Measurements from ENCODE around the gene CBLN4. TPM values are rescaled to one million over a fixed set of nuclear protein-coding genes. Genes with fewer than 3 reads are reported as not detected.

CBLN4 gene
- total RNA-seq, 1 experiment from 2014 or later = not detected

DNA sequence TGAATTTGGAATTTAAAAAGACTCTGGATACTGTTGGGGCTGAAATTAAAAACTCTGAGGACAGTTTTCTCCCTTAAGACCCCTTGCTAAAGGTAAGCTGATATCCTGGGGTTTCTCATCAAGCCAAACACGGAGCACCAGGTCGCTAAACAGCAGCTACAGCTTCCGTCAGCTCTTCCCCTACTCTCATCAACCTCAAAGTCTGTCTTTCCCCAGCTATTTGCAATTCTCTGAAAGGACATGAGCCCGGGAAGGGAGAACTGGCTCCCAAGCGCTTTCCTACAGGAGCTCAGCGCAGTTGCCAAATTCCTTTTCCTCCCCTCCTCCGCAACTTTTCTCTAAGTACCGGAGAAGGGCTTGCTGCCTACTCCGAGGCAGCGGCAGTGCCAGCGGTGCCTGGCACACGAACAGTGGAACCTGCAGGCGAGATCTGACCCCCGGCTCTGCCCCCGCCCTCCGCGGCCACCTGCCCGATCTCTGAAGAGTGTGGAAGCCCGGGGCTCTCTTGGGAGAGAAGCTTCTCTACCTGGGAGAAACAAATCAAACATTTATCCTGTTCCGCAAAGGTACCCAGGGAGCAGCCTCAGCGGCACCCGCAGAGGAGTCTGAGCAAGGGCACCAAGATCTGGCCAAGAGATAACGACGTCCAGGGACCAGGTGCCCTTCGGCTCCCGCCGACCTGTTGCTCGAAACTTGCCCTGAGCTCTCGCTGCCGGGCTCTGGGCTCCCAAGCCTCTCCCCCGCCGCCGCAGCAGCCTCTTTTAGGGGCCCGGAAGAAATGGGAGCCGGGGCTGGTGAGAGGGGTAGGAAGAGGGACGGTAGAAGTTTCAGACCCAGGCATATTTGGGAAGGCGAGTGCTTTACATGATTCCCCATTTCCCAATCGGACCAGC lies 2.2 kb downstream of the CBLN4 start:
- Histone ChIP-seq H3K79me2 (ENCODE audit: insufficient read depth, low read length) (no peaks in the 10 kb centered on the region), H3K27me3 (ENCODE audit: insufficient read depth, low read length) (no peaks in the 10 kb centered on the region), H3K4me3 (replicated peaks in 1 of 2; ENCODE audit: low read depth in 1 of 2, low read length in 2 of 2) (no peak overlapping the region), H3K9ac (ENCODE audit: low read length) (no peak overlapping the region), H3K27ac (ENCODE audit: low read depth, low read length) (no peak overlapping the region), H4K20me1 (ENCODE audit: insufficient read depth) (no peaks in the 10 kb centered on the region), H3K36me3 (ENCODE audit: control insufficient read depth in 1 of 2, insufficient read depth in 2 of 2, low read length in 2 of 2) (no peaks in the 10 kb centered on the region), H2AFZ (ENCODE audit: low read depth, low read length, poor library complexity, severe bottlenecking) (no peak overlapping the region), H3K9me2 (ENCODE audit: insufficient read depth) (no peaks in the 10 kb centered on the region), H3K4me1 (ENCODE audit: control insufficient read depth in 1 of 2, insufficient read depth in 2 of 2, low read length in 2 of 2) (no peaks in the 10 kb centered on the region), H3K9me3 (ENCODE audit: control insufficient read depth in 1 of 2, insufficient read depth in 1 of 2, low read depth in 1 of 2, low read length in 2 of 2) (peaks cover 14 to 15% of the 10 kb centered on the region in 2 experiments; a peak in 2 of 4 replicates), H3K4me2 (ENCODE audit: low read length) (no peak overlapping the region)
- intact Hi-C loops (cut with micrococcal nuclease) = no loop called here
- ATAC-seq (no peak), DNase-seq (ENCODE audit: low read depth, low spot score) (no peak)
- TF ChIP-seq ZNF274 (IDR thresholded peaks at IDR 0.05; ENCODE audit: low read depth, low read length) (no peak), EZH2 (IDR thresholded peaks at IDR 0.05) (no peak), CEBPB (IDR thresholded peaks at IDR 0.05; ENCODE audit: low read depth) (no peak), FOSL1 (IDR thresholded peaks at IDR 0.05; ENCODE audit: low read depth) (no peak), ELF1 (IDR thresholded peaks at IDR 0.05; ENCODE audit: borderline replicate concordance, low read depth) (no peak), SP1 (IDR thresholded peaks at IDR 0.05; ENCODE audit: low read depth) (no peak)
- POLR2A ChIA-PET = no interaction called here
- RAD21 ChIA-PET (ENCODE audit: low non-redundant PET in 1 of 2, low total read pairs in 2 of 2, uncharacterized antibody in 2 of 2, unreplicated experiment in 2 of 2) = no interaction called here
- no TSS peak for BruUV-seq (replicated peaks)
- CTCF ChIA-PET = no interaction called here

DNA sequence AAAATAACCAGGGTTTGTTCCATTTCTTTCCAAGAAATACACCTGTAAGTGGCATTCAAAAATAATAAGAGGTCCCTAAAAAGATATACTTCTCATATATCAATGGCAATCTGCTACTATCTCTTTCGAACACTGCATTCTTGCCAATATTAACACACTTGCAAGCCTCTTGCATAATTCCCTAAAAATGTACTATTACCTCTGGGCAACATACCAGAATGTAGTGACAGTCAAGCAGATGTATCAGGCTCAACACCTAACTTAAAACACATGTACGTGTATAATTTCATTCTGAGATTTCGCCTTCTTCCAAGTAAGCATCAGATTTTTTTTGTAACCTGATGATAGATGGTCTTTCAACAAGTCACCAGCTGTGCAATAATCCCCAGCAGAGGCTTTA lies 3.4 kb downstream of the CBLN4 start:
- no peaks in the 10 kb centered on the region for H3K27me3 ChIP-seq (ENCODE audit: insufficient read depth, low read length)
- no peak overlapping the region for H3K9ac ChIP-seq (ENCODE audit: low read length)
- ChIA-PET POLR2A (no interaction called here), RAD21 (ENCODE audit: low non-redundant PET in 1 of 2, low total read pairs in 2 of 2, uncharacterized antibody in 2 of 2, unreplicated experiment in 2 of 2) (no interaction called here), CTCF (no interaction called here)
- no peaks in the 10 kb centered on the region for H3K79me2 ChIP-seq (ENCODE audit: insufficient read depth, low read length)
- no peaks in the 10 kb centered on the region for H3K36me3 ChIP-seq (ENCODE audit: control insufficient read depth in 1 of 2, insufficient read depth in 2 of 2, low read length in 2 of 2)
- H3K9me2 ChIP-seq (ENCODE audit: insufficient read depth) = no peaks in the 10 kb centered on the region
- BruUV-seq (replicated peaks) = no TSS peak
- intact Hi-C loops (cut with micrococcal nuclease) = no loop called here
- H3K4me3 ChIP-seq (replicated peaks in 1 of 2; ENCODE audit: low read depth in 1 of 2, low read length in 2 of 2) = no peak overlapping the region
- TF ChIP-seq SRF (IDR thresholded peaks at IDR 0.05; ENCODE audit: low read depth) = no peak
- TF ChIP-seq ZNF274 (IDR thresholded peaks at IDR 0.05; ENCODE audit: low read depth, low read length) = no peak
- TF ChIP-seq, protein P1, sequence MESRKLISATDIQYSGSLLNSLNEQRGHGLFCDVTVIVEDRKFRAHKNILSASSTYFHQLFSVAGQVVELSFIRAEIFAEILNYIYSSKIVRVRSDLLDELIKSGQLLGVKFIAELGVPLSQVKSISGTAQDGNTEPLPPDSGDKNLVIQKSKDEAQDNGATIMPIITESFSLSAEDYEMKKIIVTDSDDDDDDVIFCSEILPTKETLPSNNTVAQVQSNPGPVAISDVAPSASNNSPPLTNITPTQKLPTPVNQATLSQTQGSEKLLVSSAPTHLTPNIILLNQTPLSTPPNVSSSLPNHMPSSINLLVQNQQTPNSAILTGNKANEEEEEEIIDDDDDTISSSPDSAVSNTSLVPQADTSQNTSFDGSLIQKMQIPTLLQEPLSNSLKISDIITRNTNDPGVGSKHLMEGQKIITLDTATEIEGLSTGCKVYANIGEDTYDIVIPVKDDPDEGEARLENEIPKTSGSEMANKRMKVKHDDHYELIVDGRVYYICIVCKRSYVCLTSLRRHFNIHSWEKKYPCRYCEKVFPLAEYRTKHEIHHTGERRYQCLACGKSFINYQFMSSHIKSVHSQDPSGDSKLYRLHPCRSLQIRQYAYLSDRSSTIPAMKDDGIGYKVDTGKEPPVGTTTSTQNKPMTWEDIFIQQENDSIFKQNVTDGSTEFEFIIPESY (IDR thresholded peaks at IDR 0.05; ENCODE audit: extremely low read depth, insufficient replicate concordance, low read length) = no peak
- ATAC-seq (no peak), DNase-seq (ENCODE audit: low read depth, low spot score) (no peak)
- no peak overlapping the region for H2AFZ ChIP-seq (ENCODE audit: low read depth, low read length, poor library complexity, severe bottlenecking)
- no peaks in the 10 kb centered on the region for H3K4me1 ChIP-seq (ENCODE audit: control insufficient read depth in 1 of 2, insufficient read depth in 2 of 2, low read length in 2 of 2)
- peaks cover 14 to 16% of the 10 kb centered on the region in 2 experiments; a peak in 2 of 4 replicates for H3K9me3 ChIP-seq (ENCODE audit: control insufficient read depth in 1 of 2, insufficient read depth in 1 of 2, low read depth in 1 of 2, low read length in 2 of 2)
- H4K20me1 ChIP-seq (ENCODE audit: insufficient read depth) = no peaks in the 10 kb centered on the region
- H3K27ac ChIP-seq (ENCODE audit: low read depth, low read length) = no peak overlapping the region
- H3K4me2 ChIP-seq (ENCODE audit: low read length) = no peak overlapping the region

Data from HCT116 (cell line).